Pancreas (tissue), 10 donors: ENCODE results near the gene LGALS12. TPM values are rescaled to one million over a fixed set of nuclear protein-coding genes. Genes with fewer than 3 reads are reported as not detected.

Experiments
- ATAC-seq, 4 donors: fragments of 200-7000 bp; cut with Tn5 transposase; one replicate each; pipeline versions ENCODE4 v1.8.0 to v1.9.1; 2020; ENCODE audit warnings: mild to moderate bottlenecking in 4 of 4, moderate library complexity in 4 of 4
- DNase-seq, 6 donors: peaks; one replicate each; pipeline ENCODE4 v3.0.0-alpha.2; 2020
- FAIRE-seq: peaks from 2 replicates; lab custom pipeline; 2012; peaks lifted over from hg19 to GRCh38; lab: Jason Lieb, UNC
- H3K27ac ChIP-seq, 4 donors: fragments of 200-600 bp; sonication (generic); 1 replicate in 3 of 4; 2 replicates in 1 of 4; pipeline versions ENCODE4 v1.5.0 to v1.8.0; 2020
- H3K27me3 ChIP-seq, 4 donors: fragments of 200-600 bp; one replicate each; pipeline ENCODE4 v1.8.0; 2021
- H3K36me3 ChIP-seq, 3 donors: fragments of 200-600 bp; sonication (generic) in 1 of 3; one replicate each; pipeline versions ENCODE4 v1.5.0 to v1.8.0; 2020 to 2021
- H3K4me1 ChIP-seq, 3 donors: fragments of 200-600 bp; one replicate each; pipeline ENCODE4 v1.8.0; 2021
- H3K4me3 ChIP-seq, 4 donors: fragments of 200-600 bp; sonication (generic) in 2 of 4; one replicate each; pipeline versions ENCODE4 v1.5.0 to v1.8.0; 2020 to 2021
- H3K9me3 ChIP-seq, 4 donors: fragments of 200-600 bp; one replicate each; pipeline ENCODE4 v1.8.0; 2021
- WGBS, 2 donors: extraction: QIAGEN DNeasy Blood & Tissue Kit; methylation state at CpG; one replicate each; pipeline ENCODE4 v1.1.7; 2013; 5-methylcytosine and 5-hydroxymethylcytosine counted together
- intact Hi-C, 3 donors: fragments of 100-400 bp; cut with DNase I; formaldehyde crosslinking; loops; one replicate each; pipeline versions ENCODE4 v1.11.1 to v1.14.2; 2022
- polyA plus RNA-seq, 2 donors: library from polyadenylated mRNA; stranded (reverse); fragments of 200-250 nt; gene quantifications; one replicate each; pipeline ENCODE4 v1.2.3, GENCODE V29; 2013
- total RNA-seq, 6 donors: library from RNA; stranded (reverse); fragmentation: NEBNext Ultra II Directional in 4 of 6; extraction: Animal tissue kit (Norgen Biotek cat#: 25700) in 4 of 6; gene quantifications; one replicate each; pipeline versions ENCODE4 v1.2.1 to v1.2.4, GENCODE V29; 2021 to 2023
- TF ChIP-seq, protein P1 (sequence below), 4 donors: fragments of 200-600 bp; sonication (generic) in 3 of 4; IDR thresholded peaks; one replicate each; pipeline versions ENCODE4 v1.5.0 to v1.8.0; 2021; ENCODE audit warnings: antibody characterized with exemption in 4 of 4
- donor health status: healthy with polysubstance abuse.
- donor health status: DM: no; HTN: no; CAD: no; lungs with moderate emphysema.
- donor health status: DM: no; HTN: no; CAD: no.
- donor health status: control.
- donor health status: control.
- donor health status: Bipolar disorder and iron deficiency.
- donor health status: DM: yes; HTN: yes; CAD: no.
- donor health status: DM: no; HTN: no; CAD: no.
- donor health status: DM: no; HTN: no; CAD: no.
- donor health status: DM: yes; HTN: yes; CAD: no.

Gene LGALS12
- total and polyA plus RNA-seq, 8 donors = 0.13 to 2.1 (median 0.79) TPM; not detected in 2

DNA sequence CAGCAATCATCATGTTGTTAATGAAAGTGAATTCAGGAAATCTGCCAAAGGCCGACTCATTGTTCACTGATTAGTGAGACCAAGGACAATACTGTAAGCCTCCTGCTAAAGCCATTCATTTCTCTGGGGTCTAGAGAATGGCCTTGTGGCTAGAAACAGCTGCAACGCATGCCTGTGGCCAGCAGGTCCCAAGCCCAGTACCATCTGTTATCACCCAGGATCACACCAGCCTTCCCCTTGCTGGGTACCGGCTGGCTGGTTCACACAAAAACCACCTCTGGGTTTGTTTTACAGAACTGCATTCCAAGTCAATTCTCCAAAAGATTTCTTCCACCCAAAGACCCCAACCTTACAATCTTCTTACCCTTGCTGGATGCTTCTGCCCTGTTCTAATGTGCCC lies 16.0 kb upstream of the LGALS12 start:
- TF ChIP-seq, protein P1, sequence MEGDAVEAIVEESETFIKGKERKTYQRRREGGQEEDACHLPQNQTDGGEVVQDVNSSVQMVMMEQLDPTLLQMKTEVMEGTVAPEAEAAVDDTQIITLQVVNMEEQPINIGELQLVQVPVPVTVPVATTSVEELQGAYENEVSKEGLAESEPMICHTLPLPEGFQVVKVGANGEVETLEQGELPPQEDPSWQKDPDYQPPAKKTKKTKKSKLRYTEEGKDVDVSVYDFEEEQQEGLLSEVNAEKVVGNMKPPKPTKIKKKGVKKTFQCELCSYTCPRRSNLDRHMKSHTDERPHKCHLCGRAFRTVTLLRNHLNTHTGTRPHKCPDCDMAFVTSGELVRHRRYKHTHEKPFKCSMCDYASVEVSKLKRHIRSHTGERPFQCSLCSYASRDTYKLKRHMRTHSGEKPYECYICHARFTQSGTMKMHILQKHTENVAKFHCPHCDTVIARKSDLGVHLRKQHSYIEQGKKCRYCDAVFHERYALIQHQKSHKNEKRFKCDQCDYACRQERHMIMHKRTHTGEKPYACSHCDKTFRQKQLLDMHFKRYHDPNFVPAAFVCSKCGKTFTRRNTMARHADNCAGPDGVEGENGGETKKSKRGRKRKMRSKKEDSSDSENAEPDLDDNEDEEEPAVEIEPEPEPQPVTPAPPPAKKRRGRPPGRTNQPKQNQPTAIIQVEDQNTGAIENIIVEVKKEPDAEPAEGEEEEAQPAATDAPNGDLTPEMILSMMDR (IDR thresholded peaks at IDR 0.05) = no peak
- 17 to 18% methylated on average over 3 of the region's 3 CpGs for WGBS, 2 donors
- no peak for FAIRE-seq
- Histone ChIP-seq H3K36me3 (no peaks in the 10 kb centered on the region), H3K9me3 (no peaks in the 10 kb centered on the region), H3K4me1 (peaks cover 11 to 27% (median 18%) of the 10 kb centered on the region in 3 donors), H3K27me3 (no peaks in the 10 kb centered on the region), H3K4me3 (peak overlapping the region; percentile 38 to 60 (median 50)), H3K27ac (peak overlapping the region in 3 of 4 donors; percentile 66 to 85 (median 83))
- DNase-seq = peak in 4 of 6 donors; percentile 38 to 63 (median 51)
- intact Hi-C loops = no loop called here
- peak; percentile 44 to 64 (median 62) for ATAC-seq

DNA sequence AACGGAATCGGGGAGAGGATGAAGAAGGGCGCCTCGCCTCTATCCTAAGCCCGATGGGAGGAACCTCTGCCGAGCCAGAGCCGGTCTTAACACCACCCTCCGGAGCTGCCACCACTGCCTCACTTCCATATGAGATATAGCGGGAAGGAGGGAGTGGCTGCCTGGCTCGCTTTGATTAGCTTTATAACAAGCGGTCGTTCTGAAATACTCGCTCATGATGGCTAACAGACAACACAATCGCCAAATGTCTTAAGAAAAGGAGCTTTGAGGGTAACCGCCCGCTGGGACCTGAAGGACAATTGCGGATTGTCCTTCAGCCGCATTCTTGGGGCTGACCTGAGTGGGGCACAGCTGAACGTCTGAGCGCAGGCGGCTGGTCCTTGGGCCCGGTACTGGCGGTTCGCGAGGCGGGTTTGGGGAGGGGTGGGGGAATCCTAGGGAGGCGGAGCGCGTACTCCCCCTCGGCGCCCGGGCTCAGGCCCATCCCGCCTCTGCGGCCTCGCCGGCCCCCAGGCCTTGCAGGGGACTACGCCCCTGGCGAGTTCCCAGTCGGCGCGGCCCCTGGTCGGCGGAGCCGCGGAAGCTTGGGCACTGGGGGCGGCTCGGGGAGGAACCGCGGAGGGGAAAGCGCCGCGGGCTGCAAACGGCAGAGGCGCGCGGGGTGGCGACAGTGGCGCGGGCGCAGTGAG lies 15.2 kb upstream of the LGALS12 start, which contains the start of gene PLAAT5:
Gene PLAAT5, minus strand, starts transcription at position 617 of the 689 bp plus-strand sequence. Its CDS starts 133 bp downstream, at position 484.
- Histone ChIP-seq H3K4me1 (peaks cover 11 to 31% (median 25%) of the 10 kb centered on the region in 3 donors), H3K9me3 (no peaks in the 10 kb centered on the region), H3K4me3 (peak within 1 kb of the TSS; percentile 38 to 60 (median 50)), H3K27me3 (no peaks in the 10 kb centered on the region), H3K27ac (peak within 1 kb of the TSS; percentile 38 to 85 (median 74)), H3K36me3 (no peaks in the 10 kb centered on the region)
- TF ChIP-seq, protein P1 (IDR thresholded peaks at IDR 0.05) = no peak
- WGBS, 2 donors = 5 to 6% methylated on average over 54 to 60 of the region's 60 CpGs
- ATAC-seq = peak; percentile 42 to 54 (median 46)
- FAIRE-seq = no peak
- intact Hi-C loops = no loop called here
- DNase-seq = peak in 4 of 6 donors; percentile 32 to 77 (median 63)

DNA sequence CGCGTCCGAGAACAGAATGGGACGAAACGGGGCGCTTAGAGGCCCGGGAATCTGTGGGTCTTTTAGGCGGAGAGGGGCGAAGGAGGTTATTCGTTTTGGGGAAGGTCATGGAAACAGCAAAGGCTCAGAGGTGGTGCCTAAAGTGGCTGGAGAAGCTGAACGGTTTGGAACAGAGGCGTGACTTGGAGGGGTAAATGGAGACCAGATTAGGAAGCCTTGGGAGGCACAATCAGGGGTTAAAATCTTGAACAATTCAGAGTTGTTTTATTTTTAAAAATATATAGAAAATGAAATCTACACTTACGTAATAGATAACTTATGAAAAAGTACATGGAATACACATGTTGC lies 14.7 kb upstream of the LGALS12 start:
- FAIRE-seq (no peak), ATAC-seq (peak in 1 of 4 donors; percentile 1), DNase-seq (no peak)
- Histone ChIP-seq H3K9me3 (no peaks in the 10 kb centered on the region), H3K27me3 (no peaks in the 10 kb centered on the region), H3K27ac (peak overlapping the region; percentile 38 to 85 (median 74)), H3K4me1 (peaks cover 11 to 31% (median 25%) of the 10 kb centered on the region in 3 donors), H3K36me3 (no peaks in the 10 kb centered on the region), H3K4me3 (peak overlapping the region; percentile 38 to 60 (median 50))
- WGBS, 2 donors = 0 to 1% methylated on average over 13 of the region's 13 CpGs
- TF ChIP-seq, protein P1 (IDR thresholded peaks at IDR 0.05) = no peak
- intact Hi-C loops = no loop called here

DNA sequence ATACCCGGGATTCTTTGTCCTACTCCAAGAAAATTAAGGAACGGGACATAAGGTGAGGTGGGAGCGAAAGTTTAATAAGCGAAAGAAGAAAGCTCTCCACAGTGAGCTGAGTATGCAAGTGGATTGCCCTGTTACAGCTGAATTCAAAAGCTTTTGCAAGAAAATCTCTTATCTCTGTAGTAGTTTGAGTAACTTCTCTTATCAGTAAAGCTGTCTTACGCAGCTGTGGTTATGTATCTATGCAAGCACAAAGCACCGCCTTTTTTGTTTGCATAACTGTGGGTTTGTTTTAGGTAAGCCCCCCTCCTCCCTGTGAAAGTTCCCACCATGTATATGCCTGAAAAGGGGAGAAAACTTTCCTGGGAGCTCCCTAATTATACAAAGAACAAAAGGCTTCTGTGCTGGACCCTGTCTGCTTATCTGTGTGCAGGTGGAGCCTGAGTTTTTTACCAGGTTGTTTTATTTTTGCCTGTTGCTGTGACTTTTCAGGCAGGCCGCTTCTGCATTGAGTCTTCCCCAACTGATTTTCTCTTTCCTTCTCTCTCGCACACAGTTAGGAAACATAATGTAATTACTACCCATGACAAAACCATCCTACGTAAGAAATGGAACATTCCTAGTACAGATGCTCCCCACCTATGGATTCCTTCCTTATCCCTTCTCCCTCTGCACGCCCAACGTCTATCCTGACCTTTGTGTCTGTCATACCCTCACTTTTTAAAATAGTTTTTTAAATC lies 14.1 kb upstream of the LGALS12 start:
- Histone ChIP-seq H3K27me3 (no peaks in the 10 kb centered on the region), H3K9me3 (no peaks in the 10 kb centered on the region), H3K36me3 (no peaks in the 10 kb centered on the region), H3K27ac (peak overlapping the region; percentile 38 to 85 (median 74)), H3K4me1 (peaks cover 11 to 31% (median 25%) of the 10 kb centered on the region in 3 donors), H3K4me3 (peak overlapping the region in 3 of 4 donors; percentile 45 to 60 (median 55))
- intact Hi-C loops = no loop called here
- ATAC-seq (peak; percentile 36 to 76 (median 58)), DNase-seq (peak in 2 of 6 donors; percentile 68 to 72), FAIRE-seq (no peak)
- TF ChIP-seq, protein P1 (IDR thresholded peaks at IDR 0.05) = no peak
- 16 to 19% methylated on average over 11 of the region's 11 CpGs for WGBS, 2 donors
